Endothelial cell of umbilical vein (primary cell): Measurements from ENCODE around the gene PKD1. TPM values are rescaled to one million over a fixed set of nuclear protein-coding genes. Genes with fewer than 3 reads are reported as not detected.

ENCODE experiments used
- BruUV-seq: library from RNA; stranded (reverse); fragments of 400-500 nt; replicated peaks from 2 replicates; lab custom pipeline; 2021; lab: Mats Ljungman, UMichigan
- CTCF ChIA-PET: fragments of 300-600, 350-600 bp; sonication (Branson Sonifier 250); formaldehyde crosslinking; loops from one replicate; lab custom pipeline; 2021; ENCODE audit warnings: antibody characterized with exemption, inconsistent platforms; lab: Charles Lee
- POLR2A ChIA-PET: fragments of 300-600, 350-600 bp; sonication (Branson Sonifier 250); formaldehyde crosslinking; loops from one replicate; lab custom pipeline; 2021; ENCODE audit warnings: antibody characterized with exemption, inconsistent platforms; lab: Charles Lee
- DNase-seq: peaks from one replicate; pipeline ENCODE4 v3.0.0-alpha.2; 2011; ENCODE audit warnings: low read depth, low spot score
- FAIRE-seq: peaks from 2 replicates; lab custom pipeline; 2011; peaks lifted over from hg19 to GRCh38; lab: Jason Lieb, UNC
- H2AFZ ChIP-seq: 2 replicates; pipeline ENCODE4 v1.6.0; 2012; ENCODE audit warnings: low read depth, low read length, control low read depth, inconsistent platforms
- H3K27ac ChIP-seq: 2 replicates; pipeline ENCODE4 v1.5.1; 2011; ENCODE audit warnings: low read depth, mild to moderate bottlenecking, control low read depth, low read length, moderate library complexity; ENCODE audit not compliant: insufficient read depth
- H3K27me3 ChIP-seq, 2 experiments: 2 replicates each; pipeline versions ENCODE4 v1.6.0 to v1.6.1; 2011; ENCODE audit warnings: low read length in 2 of 2, mixed read lengths in 1 of 2; ENCODE audit not compliant: control insufficient read depth in 2 of 2, insufficient read depth in 2 of 2
- H3K36me3 ChIP-seq, 2 experiments: 2 replicates in 1 of 2; 3 replicates in 1 of 2; pipeline ENCODE4 v1.5.1; 2011; ENCODE audit warnings: low read length in 2 of 2, mild to moderate bottlenecking in 1 of 2, moderate library complexity in 1 of 2; ENCODE audit not compliant: control insufficient read depth in 2 of 2, insufficient read depth in 2 of 2; ENCODE audit errors: extremely low read depth in 1 of 2
- H3K4me1 ChIP-seq: 3 replicates; pipeline ENCODE4 v1.5.1; 2011; ENCODE audit warnings: mild to moderate bottlenecking, low read length; ENCODE audit not compliant: control insufficient read depth, insufficient read depth; ENCODE audit errors: extremely low read depth
- H3K4me2 ChIP-seq: 2 replicates; pipeline ENCODE4 v1.6.1; 2011; ENCODE audit warnings: low read length, control low read depth, mixed read lengths; ENCODE audit not compliant: insufficient read depth
- H3K4me3 ChIP-seq, 3 experiments: fragments of 200-600 bp in 1 of 3; sonication (generic), shearing (Covaris generic) in 1 of 3; replicated peaks in 1 of 3; 2 replicates each; pipeline ENCODE4 v1.5.1; 2011 to 2016; ENCODE audit warnings: control low read depth in 3 of 3, low read length in 3 of 3, mild to moderate bottlenecking in 2 of 3, inconsistent platforms in 1 of 3, low read depth in 1 of 3, moderate library complexity in 1 of 3; ENCODE audit not compliant: insufficient read depth in 1 of 3
- H3K79me2 ChIP-seq: 2 replicates; pipeline ENCODE4 v1.6.0; 2012; ENCODE audit warnings: low read length, inconsistent platforms; ENCODE audit not compliant: control insufficient read depth, insufficient read depth
- H3K9ac ChIP-seq: replicated peaks from 2 replicates; pipeline ENCODE3; 2011; ENCODE audit warnings: low read length, control low read depth; ENCODE audit not compliant: insufficient read depth; ENCODE audit errors: extremely low read depth
- H3K9me1 ChIP-seq: replicated peaks from 3 replicates; pipeline ENCODE4 v1.6.0; 2011; ENCODE audit warnings: mild to moderate bottlenecking, low read length; ENCODE audit not compliant: control insufficient read depth, insufficient read depth; ENCODE audit errors: extremely low read depth
- H3K9me3 ChIP-seq: replicated peaks from 2 replicates; pipeline ENCODE4 v1.5.1; 2012; ENCODE audit warnings: low read length, inconsistent platforms; ENCODE audit not compliant: control insufficient read depth, insufficient read depth
- H4K20me1 ChIP-seq: replicated peaks from 2 replicates; pipeline ENCODE3; 2011; ENCODE audit warnings: mild to moderate bottlenecking, low read length; ENCODE audit not compliant: control insufficient read depth, insufficient read depth; ENCODE audit errors: extremely low read depth
- EZH2 ChIP-seq: IDR thresholded peaks from 2 replicates; pipeline ENCODE4 v1.6.1; 2012; ENCODE audit warnings: borderline replicate concordance, low read depth, mild to moderate bottlenecking, moderate library complexity, low read length, inconsistent platforms; ENCODE audit not compliant: severe bottlenecking
- FOS ChIP-seq: IDR thresholded peaks from 2 replicates; pipeline ENCODE4 v1.6.1; 2011; ENCODE audit warnings: mild to moderate bottlenecking, low read length, moderate library complexity, borderline replicate concordance; ENCODE audit not compliant: insufficient read depth
- GATA2 ChIP-seq: IDR thresholded peaks from 2 replicates; pipeline ENCODE4 v1.7.0; 2011; ENCODE audit warnings: low read depth, mild to moderate bottlenecking, moderate library complexity, mixed read lengths, low read length; ENCODE audit not compliant: insufficient read length, insufficient read depth
- JUN ChIP-seq: IDR thresholded peaks from 2 replicates; pipeline ENCODE4 v1.6.1; 2011; ENCODE audit warnings: borderline replicate concordance, low read depth; ENCODE audit not compliant: insufficient read length, insufficient read depth
- MAX ChIP-seq: IDR thresholded peaks from 2 replicates; pipeline ENCODE4 v1.6.1; 2011; ENCODE audit not compliant: insufficient read depth, insufficient read length
- MYC ChIP-seq: IDR thresholded peaks from one replicate; pipeline ENCODE4 v1.6.1; 2011; ENCODE audit warnings: mild to moderate bottlenecking, low read depth, low read length
- POLR2A ChIP-seq: IDR thresholded peaks from 2 replicates; pipeline ENCODE4 v1.6.1; 2012; ENCODE audit warnings: low read depth, mild to moderate bottlenecking, control low read depth, low read length
- POLR2AphosphoS5 ChIP-seq: IDR thresholded peaks from 2 replicates; pipeline ENCODE4 v1.6.1; 2012; ENCODE audit warnings: low read depth, mild to moderate bottlenecking, control low read depth, low read length, moderate library complexity; ENCODE audit not compliant: insufficient read depth
- dilution Hi-C: fragments of 300-500 bp; cut with MboI; formaldehyde crosslinking; loops from one replicate; pipeline ENCODE4 v1.15.0; 2019; ENCODE audit warnings: low sequenced_read_pairs; ENCODE audit not compliant: extremely low pct_ligation_motif_present
- intact Hi-C: fragments of 100-400 bp; cut with micrococcal nuclease; formaldehyde crosslinking; loops from one replicate; pipeline ENCODE4 v1.10.0; 2022
- polyA plus RNA-seq, 4 experiments: library from polyadenylated mRNA; depleted of rRNA in 3 of 4; stranded (reverse) in 3 of 4; unstranded in 1 of 4; fragments of >200 nt; gene quantifications; 2 replicates each; pipeline versions ENCODE4 v1.2.1 to v1.2.3, GENCODE V29; 2011 to 2012; ENCODE audit warnings: missing spikeins in 1 of 4
- total RNA-seq: library from RNA; stranded (reverse); gene quantifications from 2 replicates; pipeline ENCODE4 v1.2.3, GENCODE V29; 2021
- TF ChIP-seq, protein P1 (sequence below), 2 donors: IDR thresholded peaks; 1 replicate in 1 of 2; 2 replicates in 1 of 2; pipeline ENCODE4 v1.5.1; 2011; ENCODE audit warnings: low read length in 2 of 2, mild to moderate bottlenecking in 2 of 2, moderate library complexity in 2 of 2, control low read depth in 1 of 2, inconsistent platforms in 1 of 2, low read depth in 1 of 2; ENCODE audit not compliant: insufficient read depth in 1 of 2; ENCODE audit errors: extremely low read depth in 1 of 2

PKD1 gene
- total and polyA plus RNA-seq, 2 donors (not counting 3 experiments of a cell fraction or from before 2014, with no cell fraction given): 52.5 to 102 TPM

DNA sequence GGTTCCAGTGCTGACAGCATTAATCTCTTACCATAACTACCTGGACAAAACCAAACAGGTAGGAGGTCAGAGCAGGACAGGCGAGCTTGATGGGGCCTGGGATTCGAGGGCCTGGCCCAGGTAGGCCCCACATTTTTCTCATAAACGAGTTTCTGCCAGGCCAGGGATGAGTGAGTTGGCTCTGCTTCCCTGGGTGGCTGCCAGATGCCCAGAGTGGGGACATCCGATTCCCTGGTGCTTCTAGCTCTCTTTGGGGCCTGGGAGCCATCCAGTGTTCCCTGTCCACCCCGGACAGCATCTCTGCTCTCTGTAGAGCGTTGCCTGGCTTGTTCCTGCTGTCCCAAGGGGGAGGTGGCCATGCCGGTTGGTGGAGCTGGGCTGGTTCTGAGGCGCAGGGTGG is 62.8 kb downstream of the PKD1 start:
- intact Hi-C loops: no loop called here

More for the DNA sequence above, 62.8 kb downstream of the PKD1 start:
- Histone ChIP-seq H3K4me3 (no peak overlapping the region), H3K4me2 (no peak overlapping the region), H3K79me2 (no peaks in the 10 kb centered on the region), H3K27me3 (no peaks in the 10 kb centered on the region), H3K9ac (no peak overlapping the region), H3K9me3 (no peaks in the 10 kb centered on the region), H3K27ac (no peak overlapping the region), H3K4me1 (no peaks in the 10 kb centered on the region), H3K36me3 (peaks cover 2 to 43% of the 10 kb centered on the region in 2 experiments), H3K9me1 (no peaks in the 10 kb centered on the region), H4K20me1 (no peaks in the 10 kb centered on the region), H2AFZ (no peak overlapping the region)
- no peak for TF ChIP-seq FOS
- TF ChIP-seq MAX: no peak
- no peak for TF ChIP-seq JUN
- TF ChIP-seq EZH2: no peak
- no peak for TF ChIP-seq MYC
- no peak for TF ChIP-seq POLR2AphosphoS5
- TF ChIP-seq GATA2: no peak
- TF ChIP-seq POLR2A: no peak
- TF ChIP-seq, protein P1, sequence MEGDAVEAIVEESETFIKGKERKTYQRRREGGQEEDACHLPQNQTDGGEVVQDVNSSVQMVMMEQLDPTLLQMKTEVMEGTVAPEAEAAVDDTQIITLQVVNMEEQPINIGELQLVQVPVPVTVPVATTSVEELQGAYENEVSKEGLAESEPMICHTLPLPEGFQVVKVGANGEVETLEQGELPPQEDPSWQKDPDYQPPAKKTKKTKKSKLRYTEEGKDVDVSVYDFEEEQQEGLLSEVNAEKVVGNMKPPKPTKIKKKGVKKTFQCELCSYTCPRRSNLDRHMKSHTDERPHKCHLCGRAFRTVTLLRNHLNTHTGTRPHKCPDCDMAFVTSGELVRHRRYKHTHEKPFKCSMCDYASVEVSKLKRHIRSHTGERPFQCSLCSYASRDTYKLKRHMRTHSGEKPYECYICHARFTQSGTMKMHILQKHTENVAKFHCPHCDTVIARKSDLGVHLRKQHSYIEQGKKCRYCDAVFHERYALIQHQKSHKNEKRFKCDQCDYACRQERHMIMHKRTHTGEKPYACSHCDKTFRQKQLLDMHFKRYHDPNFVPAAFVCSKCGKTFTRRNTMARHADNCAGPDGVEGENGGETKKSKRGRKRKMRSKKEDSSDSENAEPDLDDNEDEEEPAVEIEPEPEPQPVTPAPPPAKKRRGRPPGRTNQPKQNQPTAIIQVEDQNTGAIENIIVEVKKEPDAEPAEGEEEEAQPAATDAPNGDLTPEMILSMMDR (IDR thresholded peaks at IDR 0.05; ENCODE audit: extremely low read depth in 1 of 2, insufficient read depth in 1 of 2, low read depth in 1 of 2, low read length in 2 of 2): no peak
- FAIRE-seq (no peak), DNase-seq (no peak)
- BruUV-seq: no TSS peak
- ChIA-PET CTCF (interaction anchor here (2.2 kb wide), 1 partner anchor 68 kb away, joined by 9 read pairs; no protein-coding TSS in a partner anchor), POLR2A (no interaction called here)
- dilution Hi-C loops: no loop called here
